SK-N-SH treated with all-trans-retinoic acid at 6 μM for 48 hours (cell line): ENCODE data around the gene PLXNA4.

Experiments
- ATAC-seq: fragments of 200-7000 bp; cut with Tn5 transposase; 3 replicates; pipeline ENCODE4 v1.9.1; 2020; ENCODE audit warnings: mild to moderate bottlenecking, moderate library complexity
- ARNTL ChIP-seq: fragments of 450-650 bp; formaldehyde crosslinking; IDR thresholded peaks from 2 replicates; pipeline ENCODE4 v1.5.0; 2020; ENCODE audit warnings: low read depth, mild to moderate bottlenecking, moderate library complexity, borderline replicate concordance
- CSDC2 ChIP-seq: fragments of 250-450 bp; sonication (Bioruptor Pico); IDR thresholded peaks from 2 replicates; pipeline ENCODE4 v1.5.0; 2020; ENCODE audit warnings: mild to moderate bottlenecking, moderate library complexity
- ESRRG ChIP-seq: fragments of 250-450 bp; sonication (Bioruptor Pico); IDR thresholded peaks from 2 replicates; pipeline ENCODE4 v1.6.1; 2021; ENCODE audit warnings: mild to moderate bottlenecking
- GLIS3 ChIP-seq: fragments of 250-450 bp; sonication (Bioruptor Pico); IDR thresholded peaks from 2 replicates; pipeline ENCODE4 v1.5.0; 2020; ENCODE audit warnings: mild to moderate bottlenecking, moderate library complexity
- ISL1 ChIP-seq: fragments of 250-450 bp; sonication (Bioruptor Pico); IDR thresholded peaks from 2 replicates; pipeline ENCODE4 v2.1.2; 2022; ENCODE audit warnings: mild to moderate bottlenecking, moderate library complexity
- OSR1 ChIP-seq: fragments of 250-450 bp; sonication (Bioruptor Pico); IDR thresholded peaks from 2 replicates; pipeline ENCODE4 v1.8.0; 2022; ENCODE audit warnings: moderate library complexity, mild to moderate bottlenecking, inconsistent platforms
- PPARA ChIP-seq: fragments of 250-450 bp; sonication (Bioruptor Pico); IDR thresholded peaks from 2 replicates; pipeline ENCODE4 v1.5.0; 2020; ENCODE audit warnings: mild to moderate bottlenecking, borderline replicate concordance
- RARB ChIP-seq: fragments of 250-450 bp; sonication (Bioruptor Pico); IDR thresholded peaks from 2 replicates; pipeline ENCODE4 v1.8.0; 2021; ENCODE audit warnings: mild to moderate bottlenecking, moderate library complexity
- SNAI2 ChIP-seq: fragments of 250-450 bp; sonication (Bioruptor Pico); IDR thresholded peaks from 2 replicates; pipeline ENCODE4 v1.5.0; 2020; ENCODE audit warnings: mild to moderate bottlenecking, moderate library complexity
- TOX ChIP-seq: fragments of 250-450 bp; sonication (Bioruptor Pico); IDR thresholded peaks from 2 replicates; pipeline ENCODE4 v1.8.0; 2021; ENCODE audit warnings: mild to moderate bottlenecking, moderate library complexity, borderline replicate concordance
- ZC3H10 ChIP-seq: fragments of 250-450 bp; sonication (Bioruptor Pico); IDR thresholded peaks from 2 replicates; pipeline ENCODE4 v1.5.1; 2021; ENCODE audit warnings: mild to moderate bottlenecking, moderate library complexity
- ZFP3 ChIP-seq: fragments of 250-450 bp; sonication (Bioruptor Pico); IDR thresholded peaks from 2 replicates; pipeline ENCODE4 v1.5.0; 2020; ENCODE audit warnings: mild to moderate bottlenecking, moderate library complexity
- ZFP30 ChIP-seq: fragments of 450-650 bp; formaldehyde crosslinking; IDR thresholded peaks from 2 replicates; pipeline ENCODE4 v1.5.0; 2022; ENCODE audit warnings: mild to moderate bottlenecking, moderate library complexity
- ZNF70 ChIP-seq: fragments of 450-650 bp; formaldehyde crosslinking; IDR thresholded peaks from 2 replicates; pipeline ENCODE4 v1.5.0; 2020; ENCODE audit warnings: mild to moderate bottlenecking, moderate library complexity
- ZNF8 ChIP-seq: fragments of 450-650 bp; formaldehyde crosslinking; IDR thresholded peaks from 2 replicates; pipeline ENCODE4 v1.5.0; 2020; ENCODE audit warnings: mild to moderate bottlenecking, moderate library complexity
- TF ChIP-seq, protein P1 (sequence below): fragments of 250-450 bp; sonication (Bioruptor Pico); IDR thresholded peaks from 2 replicates; pipeline ENCODE4 v1.8.0; 2020; ENCODE audit warnings: mild to moderate bottlenecking, moderate library complexity, borderline replicate concordance
- TF ChIP-seq, protein P2 (sequence below): fragments of 250-450 bp; sonication (Bioruptor Pico); IDR thresholded peaks from 2 replicates; pipeline ENCODE4 v1.8.0; 2021; ENCODE audit warnings: low read depth, mild to moderate bottlenecking, moderate library complexity, borderline replicate concordance
- TF ChIP-seq, protein P3 (sequence below): fragments of 250-450 bp; sonication (Bioruptor Pico); IDR thresholded peaks from 2 replicates; pipeline ENCODE4 v1.5.1; 2020; ENCODE audit warnings: low read depth, mild to moderate bottlenecking, moderate library complexity
- TF ChIP-seq, protein P4 (sequence below): fragments of 250-450 bp; sonication (Bioruptor Pico); IDR thresholded peaks from 2 replicates; pipeline ENCODE4 v1.5.0; 2020; ENCODE audit warnings: mild to moderate bottlenecking, moderate library complexity
- TF ChIP-seq, protein P5 (sequence below): fragments of 250-450 bp; sonication (Bioruptor Pico); IDR thresholded peaks from 2 replicates; pipeline ENCODE4 v1.5.1; 2021; ENCODE audit warnings: mild to moderate bottlenecking, moderate library complexity

Gene PLXNA4

DNA sequence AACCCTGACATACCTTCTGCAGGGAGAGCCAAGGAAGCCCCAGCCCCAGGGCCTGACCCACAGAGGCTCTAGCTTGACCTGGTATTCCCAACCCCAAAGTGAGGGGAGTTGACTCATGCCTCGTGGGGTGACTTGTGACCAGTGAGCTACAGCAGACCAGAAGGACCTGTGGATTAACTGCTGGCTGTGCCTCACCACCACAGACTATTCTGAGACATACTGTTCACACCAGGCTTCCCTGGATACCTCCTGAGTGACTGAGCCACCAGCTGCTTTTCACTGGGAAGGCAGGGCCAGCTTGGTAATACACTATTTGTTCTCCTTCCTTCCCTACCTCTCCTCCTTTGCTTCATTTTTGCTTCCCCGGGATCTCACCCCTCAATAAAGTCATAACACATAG is 7.3 kb downstream of the PLXNA4 start:
- TF ChIP-seq, protein P1, sequence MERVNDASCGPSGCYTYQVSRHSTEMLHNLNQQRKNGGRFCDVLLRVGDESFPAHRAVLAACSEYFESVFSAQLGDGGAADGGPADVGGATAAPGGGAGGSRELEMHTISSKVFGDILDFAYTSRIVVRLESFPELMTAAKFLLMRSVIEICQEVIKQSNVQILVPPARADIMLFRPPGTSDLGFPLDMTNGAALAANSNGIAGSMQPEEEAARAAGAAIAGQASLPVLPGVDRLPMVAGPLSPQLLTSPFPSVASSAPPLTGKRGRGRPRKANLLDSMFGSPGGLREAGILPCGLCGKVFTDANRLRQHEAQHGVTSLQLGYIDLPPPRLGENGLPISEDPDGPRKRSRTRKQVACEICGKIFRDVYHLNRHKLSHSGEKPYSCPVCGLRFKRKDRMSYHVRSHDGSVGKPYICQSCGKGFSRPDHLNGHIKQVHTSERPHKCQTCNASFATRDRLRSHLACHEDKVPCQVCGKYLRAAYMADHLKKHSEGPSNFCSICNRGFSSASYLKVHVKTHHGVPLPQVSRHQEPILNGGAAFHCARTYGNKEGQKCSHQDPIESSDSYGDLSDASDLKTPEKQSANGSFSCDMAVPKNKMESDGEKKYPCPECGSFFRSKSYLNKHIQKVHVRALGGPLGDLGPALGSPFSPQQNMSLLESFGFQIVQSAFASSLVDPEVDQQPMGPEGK (CRISPR knock-in tag): no peak
- no peak for ATAC-seq

DNA sequence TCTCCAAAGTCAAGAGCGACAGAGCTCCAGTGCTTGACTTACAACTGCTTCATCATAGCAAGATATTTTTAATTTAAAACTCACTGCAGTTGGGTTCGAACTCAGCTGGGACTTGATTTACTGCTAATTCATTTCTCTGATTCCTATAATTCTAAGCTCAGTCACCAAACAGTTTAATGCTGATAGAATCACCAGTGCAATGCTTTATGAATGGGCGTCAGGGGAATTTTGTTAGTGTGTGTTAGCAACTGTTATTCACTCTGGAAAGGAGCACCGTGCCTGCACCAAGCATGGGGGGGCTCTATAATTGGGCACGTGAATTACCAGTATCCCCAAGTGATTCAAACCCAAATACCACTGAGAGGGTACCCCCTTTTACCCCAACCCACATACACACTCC is 10.4 kb downstream of the PLXNA4 start:
- ATAC-seq: no peak

DNA sequence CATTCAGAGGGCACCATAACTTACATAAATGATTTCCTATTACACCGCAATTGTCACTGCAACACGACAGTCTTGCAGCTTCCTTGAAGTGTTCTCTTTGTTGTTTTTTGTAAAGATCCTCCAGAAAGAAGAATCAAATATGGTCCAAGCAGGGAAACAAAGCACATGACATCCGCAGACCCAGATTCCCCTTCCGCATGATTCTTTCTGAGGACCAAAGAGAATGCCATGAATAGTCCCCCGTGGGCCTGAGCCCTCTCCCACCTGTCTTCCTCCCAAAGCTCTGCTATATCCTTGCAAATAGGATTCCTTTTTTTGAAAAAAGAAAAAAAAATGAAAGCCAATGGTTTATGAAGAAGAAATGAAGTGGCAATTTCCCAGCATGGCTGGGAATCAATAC is 10.8 kb downstream of the PLXNA4 start:
- ATAC-seq: no peak
- TF ChIP-seq CSDC2 (CRISPR knock-in tag) (no peak), ARNTL (CRISPR knock-in tag) (no peak), PPARA (no peak), ZC3H10 (CRISPR knock-in tag) (no peak), ZFP30 (CRISPR knock-in tag) (no peak), ZFP3 (CRISPR knock-in tag) (no peak), OSR1 (CRISPR knock-in tag) (no peak), ZNF8 (CRISPR knock-in tag) (no peak), SNAI2 (CRISPR knock-in tag) (no peak), TOX (CRISPR knock-in tag) (no peak), ZNF70 (CRISPR knock-in tag) (no peak)
- TF ChIP-seq, protein P2, sequence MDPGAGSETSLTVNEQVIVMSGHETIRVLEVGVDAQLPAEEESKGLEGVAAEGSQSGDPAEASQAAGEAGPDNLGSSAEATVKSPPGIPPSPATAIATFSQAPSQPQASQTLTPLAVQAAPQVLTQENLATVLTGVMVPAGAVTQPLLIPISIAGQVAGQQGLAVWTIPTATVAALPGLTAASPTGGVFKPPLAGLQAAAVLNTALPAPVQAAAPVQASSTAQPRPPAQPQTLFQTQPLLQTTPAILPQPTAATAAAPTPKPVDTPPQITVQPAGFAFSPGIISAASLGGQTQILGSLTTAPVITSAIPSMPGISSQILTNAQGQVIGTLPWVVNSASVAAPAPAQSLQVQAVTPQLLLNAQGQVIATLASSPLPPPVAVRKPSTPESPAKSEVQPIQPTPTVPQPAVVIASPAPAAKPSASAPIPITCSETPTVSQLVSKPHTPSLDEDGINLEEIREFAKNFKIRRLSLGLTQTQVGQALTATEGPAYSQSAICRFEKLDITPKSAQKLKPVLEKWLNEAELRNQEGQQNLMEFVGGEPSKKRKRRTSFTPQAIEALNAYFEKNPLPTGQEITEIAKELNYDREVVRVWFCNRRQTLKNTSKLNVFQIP (CRISPR knock-in tag): no peak
- TF ChIP-seq, protein P3, sequence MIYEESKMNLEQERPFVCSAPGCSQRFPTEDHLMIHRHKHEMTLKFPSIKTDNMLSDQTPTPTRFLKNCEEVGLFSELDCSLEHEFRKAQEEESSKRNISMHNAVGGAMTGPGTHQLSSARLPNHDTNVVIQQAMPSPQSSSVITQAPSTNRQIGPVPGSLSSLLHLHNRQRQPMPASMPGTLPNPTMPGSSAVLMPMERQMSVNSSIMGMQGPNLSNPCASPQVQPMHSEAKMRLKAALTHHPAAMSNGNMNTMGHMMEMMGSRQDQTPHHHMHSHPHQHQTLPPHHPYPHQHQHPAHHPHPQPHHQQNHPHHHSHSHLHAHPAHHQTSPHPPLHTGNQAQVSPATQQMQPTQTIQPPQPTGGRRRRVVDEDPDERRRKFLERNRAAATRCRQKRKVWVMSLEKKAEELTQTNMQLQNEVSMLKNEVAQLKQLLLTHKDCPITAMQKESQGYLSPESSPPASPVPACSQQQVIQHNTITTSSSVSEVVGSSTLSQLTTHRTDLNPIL (CRISPR knock-in tag): no peak
- TF ChIP-seq, protein P4, sequence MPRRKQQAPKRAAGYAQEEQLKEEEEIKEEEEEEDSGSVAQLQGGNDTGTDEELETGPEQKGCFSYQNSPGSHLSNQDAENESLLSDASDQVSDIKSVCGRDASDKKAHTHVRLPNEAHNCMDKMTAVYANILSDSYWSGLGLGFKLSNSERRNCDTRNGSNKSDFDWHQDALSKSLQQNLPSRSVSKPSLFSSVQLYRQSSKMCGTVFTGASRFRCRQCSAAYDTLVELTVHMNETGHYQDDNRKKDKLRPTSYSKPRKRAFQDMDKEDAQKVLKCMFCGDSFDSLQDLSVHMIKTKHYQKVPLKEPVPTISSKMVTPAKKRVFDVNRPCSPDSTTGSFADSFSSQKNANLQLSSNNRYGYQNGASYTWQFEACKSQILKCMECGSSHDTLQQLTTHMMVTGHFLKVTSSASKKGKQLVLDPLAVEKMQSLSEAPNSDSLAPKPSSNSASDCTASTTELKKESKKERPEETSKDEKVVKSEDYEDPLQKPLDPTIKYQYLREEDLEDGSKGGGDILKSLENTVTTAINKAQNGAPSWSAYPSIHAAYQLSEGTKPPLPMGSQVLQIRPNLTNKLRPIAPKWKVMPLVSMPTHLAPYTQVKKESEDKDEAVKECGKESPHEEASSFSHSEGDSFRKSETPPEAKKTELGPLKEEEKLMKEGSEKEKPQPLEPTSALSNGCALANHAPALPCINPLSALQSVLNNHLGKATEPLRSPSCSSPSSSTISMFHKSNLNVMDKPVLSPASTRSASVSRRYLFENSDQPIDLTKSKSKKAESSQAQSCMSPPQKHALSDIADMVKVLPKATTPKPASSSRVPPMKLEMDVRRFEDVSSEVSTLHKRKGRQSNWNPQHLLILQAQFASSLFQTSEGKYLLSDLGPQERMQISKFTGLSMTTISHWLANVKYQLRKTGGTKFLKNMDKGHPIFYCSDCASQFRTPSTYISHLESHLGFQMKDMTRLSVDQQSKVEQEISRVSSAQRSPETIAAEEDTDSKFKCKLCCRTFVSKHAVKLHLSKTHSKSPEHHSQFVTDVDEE (CRISPR knock-in tag): no peak
- TF ChIP-seq, protein P5, sequence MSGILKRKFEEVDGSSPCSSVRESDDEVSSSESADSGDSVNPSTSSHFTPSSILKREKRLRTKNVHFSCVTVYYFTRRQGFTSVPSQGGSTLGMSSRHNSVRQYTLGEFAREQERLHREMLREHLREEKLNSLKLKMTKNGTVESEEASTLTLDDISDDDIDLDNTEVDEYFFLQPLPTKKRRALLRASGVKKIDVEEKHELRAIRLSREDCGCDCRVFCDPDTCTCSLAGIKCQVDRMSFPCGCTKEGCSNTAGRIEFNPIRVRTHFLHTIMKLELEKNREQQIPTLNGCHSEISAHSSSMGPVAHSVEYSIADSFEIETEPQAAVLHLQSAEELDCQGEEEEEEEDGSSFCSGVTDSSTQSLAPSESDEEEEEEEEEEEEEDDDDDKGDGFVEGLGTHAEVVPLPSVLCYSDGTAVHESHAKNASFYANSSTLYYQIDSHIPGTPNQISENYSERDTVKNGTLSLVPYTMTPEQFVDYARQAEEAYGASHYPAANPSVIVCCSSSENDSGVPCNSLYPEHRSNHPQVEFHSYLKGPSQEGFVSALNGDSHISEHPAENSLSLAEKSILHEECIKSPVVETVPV (CRISPR knock-in tag): no peak

More for the DNA sequence above, 10.4 kb downstream of the PLXNA4 start:
- TF ChIP-seq ESRRG (CRISPR knock-in tag): no peak
- no peak for TF ChIP-seq ZC3H10 (CRISPR knock-in tag)
- TF ChIP-seq, protein P3 (CRISPR knock-in tag): no peak
- no peak for TF ChIP-seq GLIS3
- no peak for TF ChIP-seq PPARA
- no peak for TF ChIP-seq ISL1 (CRISPR knock-in tag)
- TF ChIP-seq RARB: no peak
- no peak for TF ChIP-seq TOX (CRISPR knock-in tag)
- TF ChIP-seq, all 23 proteins: peak for 0
